HG03159 (cell line): ENCODE measurements around the gene ANKMY1.
"Not testable (repeated sequence)": the region's sequence is repeated elsewhere in the genome, so short reads cannot be mapped to it uniquely, and the experiment has no call there.

Source experiments
- ATAC-seq: cut with Tn5 transposase; IDR thresholded peaks from one replicate; pipeline ENCODE4 v1.9.1; 2021; ENCODE audit warnings: mild to moderate bottlenecking, moderate library complexity; ENCODE audit not compliant: unreplicated experiment

ANKMY1 gene

DNA sequence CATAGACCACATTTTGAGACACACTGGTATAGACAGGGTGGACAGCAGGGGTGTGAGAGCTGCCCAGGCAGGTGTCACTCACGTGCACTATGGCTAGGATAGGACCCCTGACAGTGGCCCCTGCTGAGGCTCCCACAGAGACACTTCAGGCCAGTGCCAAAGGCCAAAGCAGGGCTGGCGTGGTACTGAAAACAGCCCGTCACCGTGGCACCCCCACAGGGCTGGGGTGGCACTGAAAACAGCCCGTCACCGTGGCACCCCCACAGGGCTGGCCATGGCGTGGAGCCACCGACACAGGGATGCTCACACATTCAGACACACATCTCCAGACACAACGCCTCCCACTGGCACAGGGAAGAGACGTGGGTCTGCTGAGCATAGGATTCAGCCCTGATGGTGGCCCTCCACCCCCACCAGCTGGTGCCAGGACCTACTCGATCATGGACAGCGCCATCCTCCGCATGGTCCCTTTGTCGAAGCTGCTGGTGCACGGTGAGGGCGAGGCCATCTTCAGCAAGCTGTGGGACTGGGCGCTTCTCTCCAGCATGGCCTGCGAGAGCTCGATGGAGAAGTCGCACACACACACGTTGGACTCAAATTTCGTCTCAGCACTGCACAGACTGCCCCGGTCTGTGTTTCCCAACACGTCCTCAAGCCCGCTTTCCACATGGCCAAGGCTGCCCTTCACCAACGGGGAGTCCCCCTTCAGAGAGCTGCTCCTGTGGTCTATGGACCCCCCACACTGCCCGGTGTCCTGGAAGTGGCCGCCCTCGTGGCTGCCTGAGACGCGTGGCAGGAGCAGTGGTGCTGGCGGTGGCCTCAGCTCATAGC is 34.1 kb downstream of the ANKMY1 start:
- ATAC-seq, result no peak

DNA sequence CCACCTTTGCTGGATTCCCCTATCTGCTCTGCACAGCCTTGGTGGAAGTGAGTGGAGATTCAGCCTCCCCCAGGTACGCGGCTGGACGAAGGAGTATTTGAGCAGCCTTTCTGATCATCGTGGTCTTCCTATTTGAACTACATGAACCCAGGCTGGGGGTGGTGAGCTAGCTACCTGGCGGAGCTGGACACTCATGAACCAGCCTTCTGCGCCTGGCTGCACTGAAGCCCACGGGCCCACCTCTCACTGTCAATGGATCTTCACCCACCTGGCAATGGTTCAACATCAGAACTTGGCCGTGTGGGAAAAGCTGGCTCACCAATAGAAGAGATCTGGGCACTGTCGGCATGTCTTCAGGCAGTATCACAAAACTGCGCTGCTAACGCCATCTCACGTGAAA is 35.4 kb downstream of the ANKMY1 start:
- no peak for ATAC-seq

DNA sequence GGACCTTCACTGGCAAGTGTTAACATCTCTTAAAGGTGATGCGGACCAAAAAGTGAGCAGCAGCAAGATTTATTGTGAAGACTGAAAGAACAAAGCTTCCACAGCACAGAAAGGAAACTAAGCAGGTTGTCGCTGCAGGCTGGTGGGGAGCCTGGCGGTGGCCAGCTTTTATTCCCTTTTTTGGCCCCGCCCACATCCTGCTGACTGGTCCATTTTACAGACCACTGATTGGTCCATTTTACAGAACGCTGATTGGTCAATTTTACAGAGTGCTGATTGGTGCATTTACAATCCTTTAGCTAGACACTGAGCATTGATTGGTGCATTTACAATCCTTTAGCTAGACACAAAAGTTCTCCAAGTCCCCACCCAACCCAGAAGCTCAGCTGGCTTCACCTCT is 35.9 kb downstream of the ANKMY1 start:
- ATAC-seq, result not testable (repeated sequence)

DNA sequence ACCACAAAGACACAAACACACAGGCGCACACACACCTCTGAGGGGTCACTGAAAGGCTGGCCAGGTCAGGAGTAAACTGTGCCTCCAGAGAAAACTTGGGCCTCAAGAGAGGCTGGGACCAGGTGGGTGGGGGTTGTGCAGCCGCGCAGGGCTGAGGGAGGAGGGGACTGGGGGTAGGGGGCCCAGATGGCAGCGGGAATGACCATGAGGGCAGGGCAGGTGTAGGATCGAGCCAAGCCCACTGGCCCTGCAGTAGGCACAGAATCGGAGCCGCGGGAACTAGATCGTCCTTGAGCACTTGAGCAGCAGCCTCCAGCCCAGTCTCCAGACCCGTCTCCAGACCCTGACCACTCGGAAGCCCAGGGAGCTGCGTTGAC is 36.8 kb downstream of the ANKMY1 start:
- no peak for ATAC-seq

DNA sequence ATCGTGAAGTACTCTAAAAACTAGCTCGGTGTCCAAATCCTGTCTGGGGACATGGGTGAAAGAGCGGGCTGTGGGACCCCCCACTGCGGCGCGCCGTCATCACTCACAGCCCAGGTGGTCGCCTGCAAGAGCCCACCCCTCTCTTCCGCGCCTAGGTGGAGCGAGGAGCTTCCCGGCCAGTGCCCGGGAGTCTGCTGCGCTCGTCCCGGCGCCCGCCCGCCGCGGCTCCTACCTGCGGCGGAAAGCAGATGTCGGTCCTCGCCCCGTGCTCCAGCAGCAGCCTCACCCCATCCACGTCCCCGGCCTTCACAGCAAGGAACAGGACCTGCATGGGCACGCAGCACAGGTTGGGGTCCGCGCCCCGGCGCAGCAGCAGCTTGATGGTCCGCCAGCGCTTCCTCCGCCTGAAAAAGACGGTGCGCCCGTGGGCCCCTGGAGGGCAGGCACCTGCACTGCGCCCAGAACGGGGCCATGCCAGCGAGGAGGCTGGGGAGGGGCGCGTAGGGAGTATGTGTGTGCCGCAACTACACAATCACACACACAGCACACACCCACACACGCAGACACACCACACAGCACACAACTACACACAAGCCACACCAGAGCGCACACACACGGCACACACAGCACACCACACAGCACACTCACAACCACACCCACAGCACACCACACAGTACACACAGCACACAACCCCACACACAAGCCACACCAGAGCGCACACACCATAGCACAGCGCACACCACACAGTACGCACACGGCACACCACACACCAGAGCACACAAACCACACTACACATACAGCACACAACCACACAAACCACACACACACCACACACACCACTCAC is 37.4 kb downstream of the ANKMY1 start:
- ATAC-seq, result no peak

DNA sequence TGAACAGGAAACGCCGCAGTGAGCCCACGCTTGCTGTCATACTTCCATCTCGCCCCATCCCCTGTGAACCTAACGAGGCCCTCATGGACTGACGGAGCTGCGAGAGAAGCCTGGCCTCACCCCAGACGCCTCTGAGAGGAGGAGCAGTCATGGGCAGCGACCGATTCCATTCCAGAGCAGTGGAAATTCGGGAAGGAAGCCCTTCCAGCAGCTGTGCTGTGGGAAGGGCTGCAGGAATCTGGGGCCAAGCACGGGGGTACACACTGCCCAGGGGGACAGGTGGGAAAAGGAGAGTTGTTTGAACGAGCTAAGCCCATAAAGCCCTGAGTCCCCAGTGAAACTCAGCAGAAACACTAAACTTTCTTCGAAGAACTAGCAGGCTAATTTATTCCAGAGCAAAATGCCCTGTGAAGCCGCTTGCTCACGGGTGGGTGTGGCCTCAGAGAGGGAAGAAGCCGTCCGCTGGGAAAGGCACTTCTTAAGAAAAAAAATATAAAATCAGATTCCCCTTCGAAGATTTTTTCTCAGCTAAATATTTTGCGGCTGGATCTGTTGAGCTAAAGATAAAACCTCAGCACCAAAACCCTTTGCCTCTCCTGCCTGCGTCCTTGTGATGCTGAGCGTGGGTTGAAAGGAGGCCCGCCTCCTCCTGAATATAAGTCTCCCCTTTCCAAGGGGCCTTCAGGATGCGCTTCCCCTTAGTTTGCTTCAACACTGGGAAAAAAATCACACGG is 38.2 kb downstream of the ANKMY1 start:
- ATAC-seq, result no peak

DNA sequence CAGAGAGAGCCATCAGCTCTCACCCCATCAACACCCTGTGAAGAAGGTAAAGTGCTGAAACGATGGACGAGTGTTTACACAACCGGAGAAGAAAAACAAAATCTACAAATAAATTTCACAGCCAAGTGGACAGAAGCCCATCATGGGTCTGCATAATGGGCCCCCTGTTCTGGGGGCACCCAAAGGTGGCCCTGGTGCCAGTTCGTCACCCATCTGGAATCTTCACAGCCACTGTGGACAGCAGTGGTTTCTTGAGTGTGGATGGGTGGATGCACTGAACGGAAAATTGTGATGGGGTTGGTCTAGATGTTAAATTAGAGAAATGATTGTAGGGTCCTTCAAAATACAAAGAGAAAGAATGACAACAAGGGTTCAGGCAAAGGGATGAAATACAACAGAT is 38.8 kb downstream of the ANKMY1 start:
- ATAC-seq, result no peak

DNA sequence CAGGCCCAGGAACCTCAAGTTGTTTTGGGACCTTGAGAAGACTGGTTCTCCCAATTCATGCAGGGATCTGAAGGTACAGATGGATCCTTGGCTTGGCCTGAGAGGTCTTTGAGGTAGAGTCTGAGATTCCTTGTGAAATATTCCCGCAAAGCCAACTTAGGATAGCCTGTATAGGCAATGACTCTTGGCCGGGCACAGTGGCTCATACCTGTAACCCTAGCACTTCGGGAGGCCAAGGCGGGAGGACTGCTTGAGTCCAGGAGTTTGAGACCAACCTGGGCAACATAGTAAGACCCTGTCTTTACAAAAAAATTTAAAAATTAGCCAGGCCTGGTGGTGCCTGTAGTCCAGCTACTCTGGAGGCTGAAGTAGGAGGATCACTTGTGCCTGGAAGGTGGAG is 40.4 kb downstream of the ANKMY1 start:
- ATAC-seq, result no peak

DNA sequence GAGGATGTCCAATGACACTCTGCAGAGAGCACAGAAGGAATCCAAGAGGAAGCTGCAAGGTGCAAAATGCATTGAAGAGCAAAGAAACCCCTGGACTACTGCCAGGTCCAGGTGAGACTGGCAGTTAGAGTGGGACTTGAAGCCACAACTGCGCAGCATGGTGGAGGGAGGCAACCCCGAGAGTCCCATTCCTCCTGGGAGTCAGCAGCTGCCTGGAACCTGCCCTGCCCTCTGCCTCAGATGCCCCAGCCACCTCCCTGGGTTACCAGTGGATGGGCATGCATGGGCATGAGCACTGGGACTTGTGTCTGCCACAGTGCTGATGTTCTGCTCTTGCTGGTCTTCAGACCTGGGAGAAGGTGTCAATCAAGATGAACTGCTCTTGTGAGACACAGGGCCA is 43.2 kb downstream of the ANKMY1 start:
- no peak for ATAC-seq

DNA sequence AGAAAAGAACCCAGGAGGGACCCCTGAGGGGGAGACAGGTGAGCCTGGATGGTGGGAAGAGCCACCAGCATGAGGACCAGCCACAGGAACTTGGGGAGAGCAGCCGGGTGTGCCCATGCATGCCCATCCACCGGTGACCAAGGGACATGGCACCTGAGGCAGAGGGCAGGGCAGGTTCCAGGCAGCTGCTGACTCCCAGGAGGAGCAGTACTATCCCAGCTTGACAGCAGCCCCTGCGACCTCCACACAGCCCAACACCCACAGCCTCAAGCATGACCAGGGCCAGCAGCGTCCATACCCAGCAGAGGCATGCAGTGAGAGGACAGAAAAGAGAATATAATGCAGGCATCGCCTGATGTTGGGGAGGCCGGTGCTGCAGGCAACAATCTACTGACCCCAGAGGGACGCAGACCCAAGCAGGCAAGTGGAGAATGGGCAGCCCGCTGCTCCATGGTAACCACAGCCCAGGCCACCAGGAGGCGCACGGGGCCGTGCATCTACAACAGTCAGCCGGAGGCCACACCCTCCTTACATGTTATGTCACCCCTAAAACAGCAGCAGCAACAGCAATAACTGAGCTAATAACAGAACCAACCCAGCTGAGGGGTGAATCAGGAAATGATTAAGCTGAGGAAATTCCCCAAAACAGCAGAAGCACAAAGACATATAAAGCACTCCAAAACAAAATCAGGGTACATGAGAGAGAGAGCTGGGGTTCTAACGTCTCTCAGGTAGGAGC is 44.1 kb downstream of the ANKMY1 start:
- ATAC-seq, result peak; percentile 96

DNA sequence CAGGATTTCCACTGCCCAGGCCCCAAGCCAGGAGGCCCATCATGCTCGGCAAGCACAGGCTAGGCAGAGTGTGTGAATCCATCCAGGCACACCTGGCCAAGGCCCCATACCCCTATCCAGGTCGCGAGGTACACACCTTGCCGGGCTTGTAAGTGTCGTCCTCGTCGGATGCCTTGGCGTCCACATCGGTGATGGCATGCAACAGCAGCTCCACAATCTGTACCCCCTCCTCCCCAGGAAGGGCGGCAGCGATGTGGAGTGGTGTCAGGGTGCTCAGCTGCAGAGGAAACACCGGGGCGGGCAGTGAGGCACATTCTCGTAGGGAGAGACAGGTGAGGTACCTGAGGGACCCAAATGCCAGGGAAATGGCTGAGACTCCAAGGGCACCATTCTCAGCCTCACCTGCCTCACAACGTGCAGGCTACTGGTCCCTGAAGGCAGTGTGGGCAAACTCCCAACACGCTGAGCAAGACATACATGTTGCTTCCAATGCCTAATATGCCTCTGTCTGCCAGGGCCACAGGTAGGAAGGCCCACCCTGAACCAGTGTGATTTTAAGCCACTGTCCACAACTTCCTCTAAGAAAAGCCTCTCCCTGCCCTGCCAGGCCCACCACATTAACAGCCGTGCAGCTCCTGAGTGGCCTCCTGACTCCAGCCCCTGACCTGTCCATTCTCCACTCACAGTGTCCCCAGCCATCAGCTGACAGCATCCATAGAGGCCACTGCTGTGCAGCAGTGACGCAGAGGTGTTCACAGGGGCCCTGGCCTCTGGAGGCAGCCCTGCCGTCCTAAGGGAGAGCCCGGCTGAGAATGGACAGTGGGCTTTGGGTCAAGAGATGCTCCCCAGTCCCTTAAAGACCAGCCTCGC is 44.9 kb downstream of the ANKMY1 start:
- no peak for ATAC-seq

DNA sequence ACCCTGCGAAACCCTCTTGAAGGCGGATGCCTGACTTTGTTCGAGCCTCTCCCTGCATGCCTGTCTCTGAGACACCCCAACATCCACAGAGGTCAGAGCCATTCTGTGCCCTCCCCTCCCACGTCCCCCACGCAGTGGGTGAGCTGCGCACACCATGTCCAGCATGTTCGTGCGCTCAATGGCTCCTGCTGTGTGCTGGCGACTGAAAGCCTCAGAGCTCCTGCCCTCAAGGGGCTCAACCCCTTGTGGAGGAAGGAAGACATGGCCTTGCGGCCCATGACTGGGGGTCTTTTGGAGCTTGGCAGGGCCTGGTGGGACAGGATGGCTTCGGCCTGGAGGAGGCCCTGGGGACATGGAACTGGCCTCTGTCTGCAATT is 45.7 kb downstream of the ANKMY1 start:
- no peak for ATAC-seq

DNA sequence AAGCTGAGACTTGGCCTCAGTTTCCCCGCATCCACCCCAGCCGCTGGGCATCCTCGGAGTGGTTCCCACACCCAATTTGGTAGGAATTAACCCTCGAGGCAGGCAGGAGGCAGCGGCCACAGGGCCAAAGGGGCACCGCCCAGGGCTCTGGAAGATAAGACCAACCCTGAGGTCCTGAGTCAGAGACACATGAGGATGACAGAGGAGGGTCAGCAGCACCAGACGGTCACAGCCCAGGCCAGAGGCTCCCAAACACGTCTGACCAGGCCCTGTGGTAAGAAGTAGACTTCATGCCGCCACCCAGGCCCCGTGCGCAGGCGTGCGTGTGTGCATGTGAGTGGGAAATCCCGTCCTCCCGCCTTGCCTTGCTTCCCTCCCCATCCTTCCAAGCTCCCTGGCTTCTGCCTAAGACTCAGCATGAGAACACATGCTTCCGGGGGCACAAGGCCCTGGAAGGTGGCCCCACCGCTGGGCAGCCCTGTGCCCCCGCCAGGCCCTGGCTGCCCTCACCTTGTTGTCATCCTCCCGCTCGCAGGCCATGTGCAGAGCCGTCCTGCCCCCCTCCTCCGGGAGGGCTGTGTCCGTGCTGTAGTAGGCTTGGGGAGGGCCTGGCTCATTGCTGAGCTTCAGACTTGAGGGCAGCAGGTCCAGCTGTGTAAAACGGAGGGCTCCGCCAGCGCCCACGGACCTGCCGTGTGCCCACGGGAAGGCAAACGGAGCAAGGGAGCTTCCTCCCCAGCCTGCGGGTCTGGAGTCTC is 46.3 kb downstream of the ANKMY1 start:
- ATAC-seq, result no peak

DNA sequence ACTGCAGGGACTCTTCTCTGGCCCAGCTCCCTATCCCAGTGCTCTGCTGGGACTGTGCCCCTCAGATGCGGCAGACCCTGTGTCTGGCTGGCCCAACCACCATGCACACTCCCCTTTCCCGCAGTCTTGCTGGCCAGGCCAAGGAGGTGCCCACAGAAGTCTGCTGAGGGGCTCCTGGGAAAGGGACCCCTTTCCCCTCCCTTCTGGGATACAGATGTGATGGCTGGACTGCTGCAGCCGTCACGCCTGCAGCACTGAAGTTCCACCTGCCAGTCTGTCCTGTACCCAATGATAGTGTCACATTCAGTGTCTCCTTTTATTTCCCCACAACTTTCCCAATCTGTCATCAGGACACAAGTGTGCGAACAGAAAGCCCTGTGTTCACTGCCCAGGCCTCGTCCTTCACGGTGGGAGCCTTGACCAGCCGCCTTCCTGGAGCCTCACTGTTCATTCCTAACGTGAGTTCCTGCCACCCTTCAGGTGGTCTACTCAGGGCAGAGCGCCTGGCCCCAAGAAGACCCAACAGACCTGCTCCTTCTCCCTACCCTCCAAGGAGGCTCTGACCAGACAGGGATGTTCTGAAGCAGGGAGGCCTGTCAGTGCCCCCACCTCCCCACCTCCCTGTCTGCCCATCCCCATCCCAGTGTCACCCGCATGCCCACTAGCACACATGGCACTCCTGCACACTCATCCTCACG is 47.1 kb downstream of the ANKMY1 start:
- ATAC-seq, result no peak

DNA sequence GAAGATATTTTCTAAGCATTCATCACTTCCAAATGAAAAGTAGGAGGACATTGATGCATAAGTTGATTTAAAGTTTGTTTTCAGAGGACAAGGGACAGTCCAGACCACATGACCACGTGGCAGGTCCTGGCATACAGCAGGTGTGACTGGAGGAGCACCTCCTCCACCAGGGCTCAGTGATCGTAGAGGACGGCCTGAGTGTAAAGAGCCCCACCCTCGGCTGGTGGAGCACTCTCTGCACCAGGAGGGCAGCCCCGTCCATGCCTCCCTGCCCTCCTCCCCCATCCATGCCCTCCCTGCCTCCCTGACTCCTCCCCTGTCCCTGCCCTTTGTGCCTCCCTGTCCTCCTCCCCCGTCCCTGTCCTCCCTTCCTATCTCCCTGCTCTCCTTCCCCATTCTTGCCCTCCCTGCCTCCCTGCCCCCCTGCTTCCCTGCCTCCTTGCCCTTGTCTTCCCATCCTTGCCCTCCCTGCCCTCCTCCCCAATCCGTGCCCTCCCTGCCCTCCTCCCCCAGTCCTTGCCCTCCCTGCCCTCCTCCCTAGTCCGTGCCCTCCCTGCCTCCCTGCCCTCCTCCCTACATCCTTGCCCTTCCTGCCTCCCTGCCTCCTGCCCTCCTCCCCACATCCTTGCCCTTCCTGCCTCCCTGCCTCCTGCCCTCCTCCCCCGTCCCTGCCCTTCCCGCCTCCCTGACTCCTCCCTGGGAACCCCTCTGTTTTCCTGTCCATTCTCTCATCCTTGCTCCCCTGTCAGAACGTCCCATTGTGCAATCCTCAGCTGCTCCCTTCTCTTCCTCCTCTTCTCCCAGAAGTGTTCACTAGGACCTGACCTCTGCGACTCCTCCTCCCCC is 47.9 kb downstream of the ANKMY1 start:
- no peak for ATAC-seq

DNA sequence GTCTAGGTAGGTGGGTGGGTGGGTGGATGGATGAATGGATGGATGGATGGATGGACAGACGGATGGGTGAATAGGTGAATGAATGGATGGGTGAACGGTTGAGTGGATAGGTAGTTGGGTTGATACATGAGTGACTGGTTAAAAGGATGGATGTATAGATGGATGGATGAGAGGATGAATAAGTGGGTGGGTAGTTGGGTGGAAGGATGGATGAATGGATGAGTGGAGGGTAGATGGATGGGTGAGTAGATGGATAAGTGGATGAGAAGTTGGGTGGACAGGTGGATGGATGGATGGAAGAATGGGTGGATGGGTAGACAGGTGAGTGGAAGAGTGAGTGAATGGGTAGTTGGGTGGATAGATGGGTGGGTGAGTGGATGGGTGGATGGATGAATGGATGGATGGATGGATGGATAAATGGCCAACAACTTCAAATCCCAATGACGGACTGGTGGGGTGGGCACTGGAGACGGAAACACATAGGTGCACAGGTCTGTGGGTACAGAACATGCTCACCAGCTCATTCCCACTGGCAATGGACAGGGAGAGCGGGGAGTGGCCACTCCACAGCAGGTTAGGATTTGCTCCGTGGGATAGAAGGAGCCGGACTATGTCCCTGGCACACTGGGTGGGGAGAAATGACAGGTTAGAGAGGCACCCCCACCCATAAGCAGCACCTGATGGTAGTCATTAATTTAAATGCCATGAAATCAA is 48.8 kb downstream of the ANKMY1 start:
- no peak for ATAC-seq

DNA sequence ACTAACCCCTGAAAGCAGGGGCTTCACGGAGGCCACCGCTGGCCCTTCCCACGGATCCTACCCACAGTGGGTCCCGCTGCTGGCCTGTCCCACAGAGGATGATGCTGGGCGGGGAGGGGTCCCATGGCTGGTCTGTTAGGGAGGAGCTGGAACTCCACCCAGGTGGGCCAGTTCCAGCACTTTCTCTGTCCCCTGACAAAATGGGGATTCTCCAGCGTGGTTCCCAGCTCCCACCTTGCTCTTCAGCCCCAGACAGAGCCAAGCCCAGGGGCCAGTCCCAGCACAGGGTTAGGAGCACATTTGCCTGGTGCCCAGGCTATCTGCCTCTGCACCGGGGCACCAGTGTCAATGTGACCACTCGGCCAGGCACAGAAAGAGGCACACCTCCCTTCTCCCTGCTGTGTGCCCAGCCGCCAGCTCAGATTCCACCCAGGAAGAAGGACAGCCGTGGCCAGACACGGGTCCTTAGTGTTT is 50.0 kb downstream of the ANKMY1 start:
- no peak for ATAC-seq
